ENCODE data around the gene GAS6.
"Not testable (repeated sequence)": the region's sequence is repeated elsewhere in the genome, so short reads cannot be mapped to it uniquely, and the experiment has no call there.

Gene GAS6

GRCh38 chr13:113792886-113793717, 70.8 kb downstream of the GAS6 start:
- in situ Hi-C loops (cut with MboI; ENCODE audit: low sequenced_read_pairs, unreplicated experiment): no loop called here
- TF ChIP-seq CTCF (IDR thresholded peaks at IDR 0.05; ENCODE audit: borderline replicate concordance, control extremely low read depth, extremely low read depth, insufficient read depth, missing control alignments): no peak
- DNase-seq (ENCODE audit: low spot score): no peak

DNA sequence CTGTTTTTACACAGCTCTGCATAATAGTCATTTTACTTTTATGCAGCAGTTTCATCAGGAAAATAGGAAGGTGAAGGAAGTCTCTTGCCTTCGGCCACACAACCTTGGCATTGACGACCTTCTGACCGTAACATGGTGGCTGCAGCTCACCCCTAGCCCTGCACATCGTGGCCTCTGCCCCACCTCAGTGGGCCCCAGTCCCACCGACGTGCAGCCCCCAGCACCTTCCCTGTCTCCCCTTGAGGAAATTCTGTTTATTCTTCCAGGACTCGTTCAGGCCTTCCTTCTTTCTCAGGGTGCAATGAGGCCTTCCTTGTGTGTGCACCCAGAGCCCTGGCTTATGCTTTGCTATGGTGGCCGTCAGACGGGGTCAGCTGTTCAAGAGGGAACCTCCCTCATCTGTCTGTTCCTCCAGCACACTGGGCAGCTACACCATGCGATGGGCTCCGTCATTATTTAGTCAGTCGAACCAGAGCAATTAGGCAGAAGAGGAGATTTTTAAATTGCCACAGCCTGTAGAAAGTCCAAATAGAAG, 71.6 kb downstream of the GAS6 start:
- DNase-seq (ENCODE audit: low spot score): no peak
- TF ChIP-seq CTCF (IDR thresholded peaks at IDR 0.05; ENCODE audit: borderline replicate concordance, control extremely low read depth, extremely low read depth, insufficient read depth, missing control alignments): no peak
- in situ Hi-C loops (cut with MboI; ENCODE audit: low sequenced_read_pairs, unreplicated experiment): no loop called here

DNA sequence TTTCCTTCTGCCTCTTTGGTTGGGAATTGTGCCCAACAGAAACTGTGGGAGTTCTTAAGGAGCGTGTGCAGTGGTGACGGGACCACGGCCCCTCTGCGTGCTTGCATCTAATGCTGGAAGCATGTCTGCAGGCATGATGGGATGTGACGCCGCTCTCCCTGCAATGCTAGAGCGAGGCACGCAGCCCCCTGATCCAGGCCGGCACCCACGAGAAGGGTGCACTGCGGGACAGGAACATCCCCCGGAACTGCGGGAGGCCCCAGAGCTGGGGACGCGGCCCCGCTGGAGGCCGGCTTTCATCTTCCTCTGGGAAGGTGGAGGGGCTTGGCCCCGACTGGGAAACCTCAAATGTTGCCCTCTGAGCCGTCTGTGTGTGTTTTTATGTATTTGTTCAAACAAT, 72.1 kb downstream of the GAS6 start:
- no peak for TF ChIP-seq CTCF (IDR thresholded peaks at IDR 0.05; ENCODE audit: borderline replicate concordance, control extremely low read depth, extremely low read depth, insufficient read depth, missing control alignments)
- DNase-seq (ENCODE audit: low spot score): no peak
- in situ Hi-C loops (cut with MboI; ENCODE audit: low sequenced_read_pairs, unreplicated experiment): no loop called here

DNA sequence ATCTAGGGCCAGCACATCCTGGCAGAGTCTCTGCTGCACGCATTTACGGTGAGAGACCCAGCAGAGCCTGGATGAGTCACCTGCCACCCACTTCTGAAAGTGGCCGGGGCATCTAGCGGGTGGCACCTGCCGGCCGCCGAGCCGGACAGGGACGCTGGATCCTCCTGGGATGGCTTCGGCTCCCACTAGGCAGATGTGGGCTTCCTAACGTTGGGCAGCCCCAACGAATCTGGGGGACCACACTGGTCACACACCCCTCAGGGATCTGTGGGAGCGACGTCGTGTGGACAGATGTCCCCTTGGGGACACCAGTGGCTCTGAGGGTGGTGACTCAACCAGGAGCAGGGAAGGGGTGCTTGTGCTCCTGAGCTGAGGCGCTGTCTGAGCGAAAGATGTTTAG, 72.7 kb downstream of the GAS6 start:
- no peak for DNase-seq (ENCODE audit: low spot score)
- in situ Hi-C loops (cut with MboI; ENCODE audit: low sequenced_read_pairs, unreplicated experiment): no loop called here
- TF ChIP-seq CTCF (IDR thresholded peaks at IDR 0.05; ENCODE audit: borderline replicate concordance, control extremely low read depth, extremely low read depth, insufficient read depth, missing control alignments): no peak

GRCh38 chr13:113789931-113790330, 73.9 kb downstream of the GAS6 start:
- DNase-seq (ENCODE audit: low spot score); in situ Hi-C loops (cut with MboI; ENCODE audit: low sequenced_read_pairs, unreplicated experiment): not testable (repeated sequence)

DNA sequence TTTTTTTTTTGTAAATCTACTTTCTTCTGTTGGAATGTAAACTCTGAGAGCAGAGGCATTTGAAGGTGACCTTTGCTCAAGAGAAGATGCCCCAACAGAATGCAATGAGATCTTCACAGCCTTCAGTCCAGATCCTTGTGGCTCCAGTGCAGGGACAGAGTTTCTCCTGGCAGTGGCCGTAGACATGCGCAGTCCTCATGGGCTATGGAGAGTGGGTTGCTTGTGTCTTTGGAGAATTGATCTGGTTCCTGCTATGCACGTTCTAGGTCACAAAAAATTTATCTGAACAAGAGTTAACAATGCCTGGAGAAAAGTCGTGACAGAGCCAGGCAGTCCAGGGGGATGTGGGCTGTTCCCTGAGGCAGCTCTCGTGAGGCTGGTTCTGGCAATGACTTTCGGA, 74.7 kb downstream of the GAS6 start:
- no peak for TF ChIP-seq CTCF (IDR thresholded peaks at IDR 0.05; ENCODE audit: borderline replicate concordance, control extremely low read depth, extremely low read depth, insufficient read depth, missing control alignments)
- no peak for DNase-seq (ENCODE audit: low spot score)
- in situ Hi-C loops (cut with MboI; ENCODE audit: low sequenced_read_pairs, unreplicated experiment): no loop called here

GRCh38 chr13:113788413-113789135, 75.3 kb downstream of the GAS6 start:
- DNase-seq (ENCODE audit: low spot score): no peak
- in situ Hi-C loops (cut with MboI; ENCODE audit: low sequenced_read_pairs, unreplicated experiment): no loop called here
- no peak for TF ChIP-seq CTCF (IDR thresholded peaks at IDR 0.05; ENCODE audit: borderline replicate concordance, control extremely low read depth, extremely low read depth, insufficient read depth, missing control alignments)
